Panc1 (cell line): ENCODE measurements around the gene FLG2. TPM values are rescaled to one million over a fixed set of nuclear protein-coding genes. Genes with fewer than 3 reads are reported as not detected.

Experiments
- ATAC-seq: fragments of 200-7000 bp; cut with Tn5 transposase; 2 replicates; pipeline ENCODE4 v1.9.1; 2020; ENCODE audit warnings: mild to moderate bottlenecking, moderate library complexity
- BruUV-seq: library from RNA; stranded (reverse); fragments of 400-500 nt; replicated peaks from 2 replicates; lab custom pipeline; 2021; lab: Mats Ljungman, UMichigan
- CTCF ChIA-PET: fragments of 300-600 bp; sonication (Branson Sonifier 250); formaldehyde crosslinking; loops from one replicate; lab custom pipeline; 2022; ENCODE audit warnings: antibody characterized with exemption; lab: Charles Lee
- POLR2A ChIA-PET: fragments of 300-600 bp; sonication (Branson Sonifier 250); formaldehyde crosslinking; loops from one replicate; lab custom pipeline; 2022; ENCODE audit warnings: antibody characterized with exemption; lab: Charles Lee
- DNase-seq: peaks from one replicate; pipeline ENCODE4 v3.0.0-alpha.2; 2010; ENCODE audit warnings: low read depth, low spot score
- H3K27ac ChIP-seq: 2 replicates; pipeline ENCODE4 v1.5.1; 2011; ENCODE audit warnings: mild to moderate bottlenecking, low read length, inconsistent platforms
- H3K27me3 ChIP-seq: fragments of 200-500 bp; sonication (Bioruptor generic); 2 replicates; pipeline ENCODE4 v1.6.0; 2014; ENCODE audit warnings: low read length, inconsistent platforms; ENCODE audit not compliant: control insufficient read depth, insufficient read depth
- H3K36me3 ChIP-seq: fragments of 200-500 bp; sonication (Bioruptor generic); 2 replicates; pipeline ENCODE4 v1.5.1; 2014; ENCODE audit warnings: inconsistent platforms, mild to moderate bottlenecking, low read length, moderate library complexity; ENCODE audit not compliant: control insufficient read depth, insufficient read depth
- H3K4me1 ChIP-seq: 2 replicates; pipeline ENCODE4 v1.5.1; 2011; ENCODE audit warnings: inconsistent platforms, mild to moderate bottlenecking, low read length, moderate library complexity; ENCODE audit not compliant: control insufficient read depth, insufficient read depth
- H3K4me3 ChIP-seq, 2 experiments: 2 replicates each; pipeline ENCODE4 v1.5.1; 2011 to 2012; ENCODE audit warnings: low read depth in 2 of 2, low read length in 2 of 2, mild to moderate bottlenecking in 2 of 2, inconsistent platforms in 1 of 2, moderate library complexity in 1 of 2
- H3K9me3 ChIP-seq: fragments of 200-500 bp; sonication (Bioruptor generic); 2 replicates; pipeline ENCODE4 v1.5.1; 2014; ENCODE audit warnings: low read depth, mild to moderate bottlenecking, inconsistent platforms, low read length, moderate library complexity; ENCODE audit not compliant: control insufficient read depth, insufficient read depth
- CTCF ChIP-seq: fragments of 450-650 bp; IDR thresholded peaks from 2 replicates; pipeline ENCODE4 v1.5.1; 2017; ENCODE audit warnings: mild to moderate bottlenecking
- POLR2AphosphoS5 ChIP-seq: IDR thresholded peaks from 2 replicates; pipeline ENCODE4 v1.6.1; 2012; ENCODE audit warnings: mild to moderate bottlenecking, low read depth, low read length, moderate library complexity
- SIN3A ChIP-seq: IDR thresholded peaks from 2 replicates; pipeline ENCODE4 v1.6.1; 2012; ENCODE audit warnings: low read depth, mild to moderate bottlenecking, low read length, moderate library complexity, borderline replicate concordance; ENCODE audit not compliant: insufficient read depth
- TCF7L2 ChIP-seq: IDR thresholded peaks from 2 replicates; pipeline ENCODE4 v1.6.1; 2011; ENCODE audit warnings: mild to moderate bottlenecking, low read depth, low read length, inconsistent platforms
- in situ Hi-C: cut with HindIII; loops from 2 replicates; pipeline ENCODE4 v1.10.0; 2016; ENCODE audit warnings: low sequenced_read_pairs, low pct_unique_long_range_greater_than_20kb
- intact Hi-C: fragments of 100-400 bp; cut with micrococcal nuclease; formaldehyde crosslinking; loops from one replicate; pipeline ENCODE4 v1.10.0; 2022; ENCODE audit not compliant: unreplicated experiment
- total RNA-seq: library from RNA; stranded (reverse); gene quantifications from one replicate; pipeline ENCODE4 v1.2.1, GENCODE V29; 2021; ENCODE audit not compliant: unreplicated experiment
- TF ChIP-seq, protein P1 (sequence below), 2 experiments: IDR thresholded peaks; 2 replicates each; pipeline ENCODE4 v1.6.1; 2011 to 2012; ENCODE audit warnings: low read depth in 2 of 2, control low read depth in 1 of 2, low read length in 1 of 2, mild to moderate bottlenecking in 1 of 2, moderate library complexity in 1 of 2; ENCODE audit not compliant: insufficient read depth in 1 of 2

FLG2 gene
- total RNA-seq, 1 experiment from 2014 or later, result not detected

GRCh38 chr1:152374451-152374850, 14.6 kb upstream of the FLG2 start:
- H3K9me3 ChIP-seq, result peaks cover 2% of the 10 kb centered on the region; the same call in 1 of the 2 replicates
- in situ Hi-C loops (no loop called here), intact Hi-C loops (no loop called here)
- no peaks in the 10 kb centered on the region for H3K4me1 ChIP-seq
- peaks cover 6% of the 10 kb centered on the region; the same call in 1 of the 2 replicates for H3K27me3 ChIP-seq
- TF ChIP-seq POLR2AphosphoS5 (no peak), TCF7L2 (no peak), CTCF (no peak), SIN3A (no peak)
- TF ChIP-seq, protein P1, sequence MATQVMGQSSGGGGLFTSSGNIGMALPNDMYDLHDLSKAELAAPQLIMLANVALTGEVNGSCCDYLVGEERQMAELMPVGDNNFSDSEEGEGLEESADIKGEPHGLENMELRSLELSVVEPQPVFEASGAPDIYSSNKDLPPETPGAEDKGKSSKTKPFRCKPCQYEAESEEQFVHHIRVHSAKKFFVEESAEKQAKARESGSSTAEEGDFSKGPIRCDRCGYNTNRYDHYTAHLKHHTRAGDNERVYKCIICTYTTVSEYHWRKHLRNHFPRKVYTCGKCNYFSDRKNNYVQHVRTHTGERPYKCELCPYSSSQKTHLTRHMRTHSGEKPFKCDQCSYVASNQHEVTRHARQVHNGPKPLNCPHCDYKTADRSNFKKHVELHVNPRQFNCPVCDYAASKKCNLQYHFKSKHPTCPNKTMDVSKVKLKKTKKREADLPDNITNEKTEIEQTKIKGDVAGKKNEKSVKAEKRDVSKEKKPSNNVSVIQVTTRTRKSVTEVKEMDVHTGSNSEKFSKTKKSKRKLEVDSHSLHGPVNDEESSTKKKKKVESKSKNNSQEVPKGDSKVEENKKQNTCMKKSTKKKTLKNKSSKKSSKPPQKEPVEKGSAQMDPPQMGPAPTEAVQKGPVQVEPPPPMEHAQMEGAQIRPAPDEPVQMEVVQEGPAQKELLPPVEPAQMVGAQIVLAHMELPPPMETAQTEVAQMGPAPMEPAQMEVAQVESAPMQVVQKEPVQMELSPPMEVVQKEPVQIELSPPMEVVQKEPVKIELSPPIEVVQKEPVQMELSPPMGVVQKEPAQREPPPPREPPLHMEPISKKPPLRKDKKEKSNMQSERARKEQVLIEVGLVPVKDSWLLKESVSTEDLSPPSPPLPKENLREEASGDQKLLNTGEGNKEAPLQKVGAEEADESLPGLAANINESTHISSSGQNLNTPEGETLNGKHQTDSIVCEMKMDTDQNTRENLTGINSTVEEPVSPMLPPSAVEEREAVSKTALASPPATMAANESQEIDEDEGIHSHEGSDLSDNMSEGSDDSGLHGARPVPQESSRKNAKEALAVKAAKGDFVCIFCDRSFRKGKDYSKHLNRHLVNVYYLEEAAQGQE (IDR thresholded peaks at IDR 0.05; ENCODE audit: insufficient read depth in 1 of 2, low read depth in 2 of 2, low read length in 1 of 2), result no peak
- CTCF ChIA-PET, result no interaction called here
- BruUV-seq, result no TSS peak
- DNase-seq (no peak), ATAC-seq (no peak)
- no peaks in the 10 kb centered on the region for H3K36me3 ChIP-seq
- H3K4me3 ChIP-seq, result no peak overlapping the region
- POLR2A ChIA-PET, result no interaction called here
- no peak overlapping the region for H3K27ac ChIP-seq

DNA sequence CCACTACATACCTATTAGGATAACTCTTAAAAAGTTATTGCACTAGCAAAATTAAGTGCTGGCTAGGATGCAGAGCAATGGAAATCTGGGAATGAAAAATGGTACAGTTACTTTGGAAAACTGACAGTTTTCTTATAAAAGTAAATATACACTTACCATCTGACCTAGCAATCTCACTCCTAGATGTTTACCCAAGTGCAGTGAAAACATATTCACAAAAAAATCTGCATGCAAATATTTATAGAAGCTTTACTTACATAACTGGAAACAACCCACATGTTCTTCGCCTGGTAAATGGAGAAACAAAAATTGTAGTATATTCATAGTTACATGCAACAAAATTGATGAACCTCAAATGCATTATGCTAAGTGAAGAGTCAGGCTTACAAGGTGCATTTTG, 12.9 kb upstream of the FLG2 start:
- CTCF ChIA-PET, result no interaction called here

More for the DNA sequence above, 12.9 kb upstream of the FLG2 start:
- Histone ChIP-seq H3K9me3 (peaks cover 3% of the 10 kb centered on the region; the same call in 1 of the 2 replicates), H3K4me1 (no peaks in the 10 kb centered on the region), H3K4me3 (no peak overlapping the region), H3K36me3 (no peaks in the 10 kb centered on the region), H3K27me3 (peaks cover 6% of the 10 kb centered on the region; the same call in 1 of the 2 replicates), H3K27ac (no peak overlapping the region)
- TF ChIP-seq CTCF, result no peak
- TF ChIP-seq POLR2AphosphoS5, result no peak
- no peak for TF ChIP-seq TCF7L2
- no peak for TF ChIP-seq SIN3A
- TF ChIP-seq, protein P1 (IDR thresholded peaks at IDR 0.05; ENCODE audit: insufficient read depth in 1 of 2, low read depth in 2 of 2, low read length in 1 of 2), result no peak
- in situ Hi-C loops (no loop called here), intact Hi-C loops (no loop called here)
- BruUV-seq, result no TSS peak
- POLR2A ChIA-PET, result no interaction called here
- ATAC-seq, result no peak
- DNase-seq, result no peak
